ENCODE measurements around the gene ALKBH6.
A peak's percentile ranks its signal among the peaks of the same experiment; 100 is the strongest.

Gene ALKBH6

GRCh38 chr19:36023432-36023831 is 9.4 kb upstream of the ALKBH6 start:
- H3K36me3 ChIP-seq (replicated peaks), result peaks cover 20% of the 10 kb centered on the region; the same call in 1 of the 2 replicates
- H3K9me3 ChIP-seq, result no peaks in the 10 kb centered on the region
- DNase-seq (ENCODE audit: low spot score in 2 of 2), result no peak
- in situ Hi-C loops (cut with MboI; ENCODE audit: low sequenced_read_pairs), result no loop called here
- no peaks in the 10 kb centered on the region for H3K4me1 ChIP-seq
- no peaks in the 10 kb centered on the region for H3K27me3 ChIP-seq (ENCODE audit: low read depth)
- no peak overlapping the region for H3K4me3 ChIP-seq

- H3K4me1 ChIP-seq, result peaks cover 6% of the 10 kb centered on the region
- in situ Hi-C loops (cut with MboI; ENCODE audit: low sequenced_read_pairs), result no loop called here
- H3K36me3 ChIP-seq (replicated peaks), result peaks cover 20% of the 10 kb centered on the region; the same call in 1 of the 2 replicates
- no peak overlapping the region for H3K4me3 ChIP-seq
- H3K9me3 ChIP-seq, result no peaks in the 10 kb centered on the region
- DNase-seq (ENCODE audit: low spot score in 2 of 2), result no peak
- no peaks in the 10 kb centered on the region for H3K27me3 ChIP-seq (ENCODE audit: low read depth)
These were observed 5.2 kb upstream of the ALKBH6 start for GRCh38 chr19:36019061-36019670.

- in situ Hi-C loops (cut with MboI; ENCODE audit: low sequenced_read_pairs), result no loop called here
- H3K4me3 ChIP-seq, result peak overlapping the region; percentile 66
- H3K36me3 ChIP-seq (replicated peaks), result no peaks in the 10 kb centered on the region; the same call in 1 of the 2 replicates
- DNase-seq (ENCODE audit: low spot score in 2 of 2), result no peak
- no peaks in the 10 kb centered on the region for H3K27me3 ChIP-seq (ENCODE audit: low read depth)
- peaks cover 8% of the 10 kb centered on the region for H3K4me1 ChIP-seq
- no peaks in the 10 kb centered on the region for H3K9me3 ChIP-seq
These were observed 567 bp downstream of the ALKBH6 start for GRCh38 chr19:36013280-36014011.

- no peak for DNase-seq (ENCODE audit: low spot score in 2 of 2)
- H3K4me3 ChIP-seq, result no peak overlapping the region
- H3K4me1 ChIP-seq, result peaks cover 8% of the 10 kb centered on the region
- no peaks in the 10 kb centered on the region for H3K9me3 ChIP-seq
- no peaks in the 10 kb centered on the region for H3K36me3 ChIP-seq (replicated peaks)
- H3K27me3 ChIP-seq (ENCODE audit: low read depth), result no peaks in the 10 kb centered on the region
- in situ Hi-C loops (cut with MboI; ENCODE audit: low sequenced_read_pairs), result no loop called here
These were observed 3.6 kb downstream of the ALKBH6 start for GRCh38 chr19:36010402-36010801.

- H3K27me3 ChIP-seq (ENCODE audit: low read depth), result no peaks in the 10 kb centered on the region
- H3K9me3 ChIP-seq, result no peaks in the 10 kb centered on the region
- in situ Hi-C loops (cut with MboI; ENCODE audit: low sequenced_read_pairs), result no loop called here
- no peak overlapping the region for H3K4me3 ChIP-seq
- no peak for DNase-seq (ENCODE audit: low spot score in 2 of 2)
- H3K4me1 ChIP-seq, result peaks cover 3% of the 10 kb centered on the region; the same call in 1 of the 2 replicates
- H3K36me3 ChIP-seq (replicated peaks), result no peaks in the 10 kb centered on the region
These were observed 4.2 kb downstream of the ALKBH6 start for GRCh38 chr19:36009633-36010379.

- H3K4me3 ChIP-seq, result no peak overlapping the region
- in situ Hi-C loops (cut with MboI; ENCODE audit: low sequenced_read_pairs), result no loop called here
- no peak for DNase-seq (ENCODE audit: low spot score in 2 of 2)
These were observed 4.8 kb downstream of the ALKBH6 start for GRCh38 chr19:36009220-36009619.

GRCh38 chr19:36008336-36008978 is 5.6 kb downstream of the ALKBH6 start, which contains the start of gene SYNE4:
Gene SYNE4 (minus strand): TSS chr19:36008813. CDS start chr19:36008681, 132 bp downstream.
- in situ Hi-C loops (cut with MboI; ENCODE audit: low sequenced_read_pairs), result no loop called here
- Histone ChIP-seq H3K27me3 (ENCODE audit: low read depth) (no peaks in the 10 kb centered on the region), H3K9me3 (no peaks in the 10 kb centered on the region), H3K4me1 (0 out of 2 replicates have a peak, but pooled peaks cover 3% of the 10 kb centered on the region), H3K4me3 (no peak within 1 kb of the TSS), H3K36me3 (replicated peaks) (no peaks in the 10 kb centered on the region)
- no peak for DNase-seq (ENCODE audit: low spot score in 2 of 2)

More at GRCh38 chr19:36009220-36009619, 4.8 kb downstream of the ALKBH6 start:
- Histone ChIP-seq H3K36me3 (replicated peaks) (no peaks in the 10 kb centered on the region), H3K4me1 (0 out of 2 replicates have a peak, but pooled peaks cover 3% of the 10 kb centered on the region), H3K9me3 (no peaks in the 10 kb centered on the region), H3K27me3 (ENCODE audit: low read depth) (no peaks in the 10 kb centered on the region)

- no peaks in the 10 kb centered on the region for H3K4me1 ChIP-seq
- no peak overlapping the region for H3K4me3 ChIP-seq
- DNase-seq (ENCODE audit: low spot score in 2 of 2), result no peak
- no peaks in the 10 kb centered on the region for H3K9me3 ChIP-seq
- no peaks in the 10 kb centered on the region for H3K27me3 ChIP-seq (ENCODE audit: low read depth)
- in situ Hi-C loops (cut with MboI; ENCODE audit: low sequenced_read_pairs), result no loop called here
- no peaks in the 10 kb centered on the region for H3K36me3 ChIP-seq (replicated peaks)
These were observed 7.1 kb downstream of the ALKBH6 start for GRCh38 chr19:36006955-36007354.

- Histone ChIP-seq H3K27me3 (ENCODE audit: low read depth) (no peaks in the 10 kb centered on the region), H3K4me3 (no peak overlapping the region), H3K9me3 (no peaks in the 10 kb centered on the region), H3K4me1 (no peaks in the 10 kb centered on the region), H3K36me3 (replicated peaks) (peaks cover 10% of the 10 kb centered on the region)
- in situ Hi-C loops (cut with MboI; ENCODE audit: low sequenced_read_pairs), result no loop called here
- DNase-seq (ENCODE audit: low spot score in 2 of 2), result no peak
These were observed 10.7 kb downstream of the ALKBH6 start for GRCh38 chr19:36003284-36003683.

- no peak overlapping the region for H3K4me3 ChIP-seq
- no peaks in the 10 kb centered on the region for H3K27me3 ChIP-seq (ENCODE audit: low read depth)
- peaks cover 19% of the 10 kb centered on the region for H3K36me3 ChIP-seq (replicated peaks)
- no peak for DNase-seq (ENCODE audit: low spot score in 2 of 2)
- peaks cover 2% of the 10 kb centered on the region; the same call in 1 of the 2 replicates for H3K4me1 ChIP-seq
- H3K9me3 ChIP-seq, result no peaks in the 10 kb centered on the region
- in situ Hi-C loops (cut with MboI; ENCODE audit: low sequenced_read_pairs), result no loop called here
These were observed 12.4 kb downstream of the ALKBH6 start for GRCh38 chr19:36001605-36002004.

GRCh38 chr19:35996777-35997176 is 17.2 kb downstream of the ALKBH6 start:
- Histone ChIP-seq H3K4me1 (peaks cover 13% of the 10 kb centered on the region), H3K4me3 (no peak overlapping the region), H3K9me3 (no peaks in the 10 kb centered on the region), H3K36me3 (replicated peaks) (peaks cover 22% of the 10 kb centered on the region), H3K27me3 (ENCODE audit: low read depth) (no peaks in the 10 kb centered on the region)
- no peak for DNase-seq (ENCODE audit: low spot score in 2 of 2)
- in situ Hi-C loops (cut with MboI; ENCODE audit: low sequenced_read_pairs), result no loop called here

- in situ Hi-C loops (cut with MboI; ENCODE audit: low sequenced_read_pairs), result no loop called here
- Histone ChIP-seq H3K36me3 (replicated peaks) (peaks cover 22% of the 10 kb centered on the region), H3K4me1 (peaks cover 13% of the 10 kb centered on the region), H3K27me3 (ENCODE audit: low read depth) (no peaks in the 10 kb centered on the region), H3K4me3 (peak within 1 kb of the TSS; percentile 80), H3K9me3 (no peaks in the 10 kb centered on the region)
- peak; percentile 85 to 97 for DNase-seq (ENCODE audit: low spot score in 2 of 2)
These were observed 18.7 kb downstream of the ALKBH6 start, which contains the start of gene SDHAF1 for GRCh38 chr19:35995048-35995993. Gene SDHAF1 (plus strand): TSS chr19:35995188. CDS start chr19:35995275, 87 bp downstream.

All from HAP-1 (cell line).